Brain microvascular endothelial cell (primary cell): ENCODE measurements around the gene ADAMTS14.

Experiments
- DNase-seq: peaks from one replicate; pipeline ENCODE4 v3.0.0-alpha.2; 2020
- H3K27ac ChIP-seq: fragments of 250-450 bp; sonication (Bioruptor Pico); 2 replicates; pipeline ENCODE4 v1.5.1; 2020; ENCODE audit warnings: mild to moderate bottlenecking, moderate library complexity
- H3K27me3 ChIP-seq: fragments of 250-450 bp; sonication (Bioruptor Pico); replicated peaks from 2 replicates; pipeline ENCODE4 v1.5.1; 2020; ENCODE audit warnings: mild to moderate bottlenecking
- H3K36me3 ChIP-seq: fragments of 250-450 bp; sonication (Bioruptor Pico); replicated peaks from 2 replicates; pipeline ENCODE4 v1.5.1; 2020; ENCODE audit warnings: mild to moderate bottlenecking
- H3K4me3 ChIP-seq: 2 replicates; pipeline ENCODE4 v1.5.1; 2011; ENCODE audit warnings: low read depth, mild to moderate bottlenecking, control low read depth, low read length, moderate library complexity
- in situ Hi-C: cut with HindIII; loops from 2 replicates; pipeline ENCODE4 v1.10.0; 2017; ENCODE audit warnings: low sequenced_read_pairs, low pct_ligation_motif_present
- TF ChIP-seq, protein P1 (sequence below): IDR thresholded peaks from 2 replicates; pipeline ENCODE4 v1.5.1; 2011; ENCODE audit warnings: low read depth, mild to moderate bottlenecking, moderate library complexity, low read length, control low read depth, inconsistent platforms; ENCODE audit errors: missing control alignments

Gene ADAMTS14

DNA sequence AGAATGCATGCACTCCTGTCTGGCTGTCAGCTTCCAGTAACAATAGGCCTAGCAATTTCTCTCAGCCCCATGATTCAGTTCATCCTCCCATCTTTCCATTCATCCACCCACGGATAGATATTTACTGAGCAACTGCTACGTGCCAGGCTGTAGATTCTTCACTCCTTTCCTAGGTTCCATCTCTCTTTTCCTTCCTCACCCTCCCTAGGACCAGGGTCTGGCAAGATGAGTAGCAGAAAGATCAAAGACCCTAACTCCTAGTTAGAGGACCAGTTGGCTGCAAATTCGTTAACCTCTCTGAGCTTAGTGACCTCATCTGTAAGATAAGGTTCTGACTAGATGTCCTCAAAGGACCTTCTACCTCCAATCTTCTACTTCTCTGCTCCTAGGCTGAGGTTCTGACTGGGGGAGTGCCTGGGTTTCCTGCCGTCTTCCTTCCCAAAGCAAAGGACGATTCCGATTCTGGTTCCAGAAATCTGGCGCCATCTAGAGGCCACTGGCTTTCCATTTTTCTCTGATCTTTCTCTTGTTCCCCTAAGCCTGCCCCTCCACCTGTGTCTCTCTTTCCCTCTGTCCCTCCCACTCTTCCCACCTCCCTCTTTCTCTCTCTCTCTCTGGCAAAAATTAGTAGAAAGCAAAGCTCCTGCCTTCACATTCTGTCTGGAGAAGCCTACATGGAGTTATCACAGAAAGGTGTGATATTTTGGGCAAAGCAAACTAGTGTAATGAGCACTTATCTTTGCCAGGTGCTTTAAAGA, 86.6 kb downstream of the ADAMTS14 start:
- DNase-seq: peak; percentile 69
- H3K4me3 ChIP-seq: no peak overlapping the region
- H3K36me3 ChIP-seq: no peaks in the 10 kb centered on the region
- in situ Hi-C loops: loop anchor here (25.0 kb wide), 1 partner anchor 197 kb away; no protein-coding TSS in a partner anchor
- H3K27ac ChIP-seq: no peak overlapping the region
- TF ChIP-seq, protein P1, sequence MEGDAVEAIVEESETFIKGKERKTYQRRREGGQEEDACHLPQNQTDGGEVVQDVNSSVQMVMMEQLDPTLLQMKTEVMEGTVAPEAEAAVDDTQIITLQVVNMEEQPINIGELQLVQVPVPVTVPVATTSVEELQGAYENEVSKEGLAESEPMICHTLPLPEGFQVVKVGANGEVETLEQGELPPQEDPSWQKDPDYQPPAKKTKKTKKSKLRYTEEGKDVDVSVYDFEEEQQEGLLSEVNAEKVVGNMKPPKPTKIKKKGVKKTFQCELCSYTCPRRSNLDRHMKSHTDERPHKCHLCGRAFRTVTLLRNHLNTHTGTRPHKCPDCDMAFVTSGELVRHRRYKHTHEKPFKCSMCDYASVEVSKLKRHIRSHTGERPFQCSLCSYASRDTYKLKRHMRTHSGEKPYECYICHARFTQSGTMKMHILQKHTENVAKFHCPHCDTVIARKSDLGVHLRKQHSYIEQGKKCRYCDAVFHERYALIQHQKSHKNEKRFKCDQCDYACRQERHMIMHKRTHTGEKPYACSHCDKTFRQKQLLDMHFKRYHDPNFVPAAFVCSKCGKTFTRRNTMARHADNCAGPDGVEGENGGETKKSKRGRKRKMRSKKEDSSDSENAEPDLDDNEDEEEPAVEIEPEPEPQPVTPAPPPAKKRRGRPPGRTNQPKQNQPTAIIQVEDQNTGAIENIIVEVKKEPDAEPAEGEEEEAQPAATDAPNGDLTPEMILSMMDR: peak; percentile 88
- H3K27me3 ChIP-seq: no peaks in the 10 kb centered on the region

DNA sequence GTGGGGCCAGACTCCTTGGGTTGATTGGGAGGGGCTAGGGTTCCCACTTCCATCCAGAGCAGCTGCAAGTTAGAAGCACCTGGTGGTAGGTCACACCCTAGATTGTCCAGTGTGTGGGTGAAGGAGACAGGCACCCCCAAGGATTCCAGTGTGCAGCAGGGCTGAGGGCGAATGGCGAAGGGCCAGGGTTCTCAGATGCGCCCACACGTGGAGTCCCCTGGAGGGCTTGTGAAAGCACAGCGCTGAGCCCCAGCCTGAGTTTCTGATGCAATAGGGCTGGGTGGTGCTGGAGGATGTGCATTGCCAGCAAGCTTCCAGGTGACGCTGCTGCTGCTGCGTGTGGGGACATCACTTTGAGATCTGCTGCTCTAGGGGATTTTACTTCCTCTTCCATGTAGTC, 87.5 kb downstream of the ADAMTS14 start:
- in situ Hi-C loops: loop anchor here (25.0 kb wide), 1 partner anchor 197 kb away; no protein-coding TSS in a partner anchor
- Histone ChIP-seq H3K36me3 (no peaks in the 10 kb centered on the region), H3K4me3 (no peak overlapping the region), H3K27ac (no peak overlapping the region), H3K27me3 (no peaks in the 10 kb centered on the region)
- DNase-seq: no peak
- TF ChIP-seq, protein P1: peak; percentile 2

DNA sequence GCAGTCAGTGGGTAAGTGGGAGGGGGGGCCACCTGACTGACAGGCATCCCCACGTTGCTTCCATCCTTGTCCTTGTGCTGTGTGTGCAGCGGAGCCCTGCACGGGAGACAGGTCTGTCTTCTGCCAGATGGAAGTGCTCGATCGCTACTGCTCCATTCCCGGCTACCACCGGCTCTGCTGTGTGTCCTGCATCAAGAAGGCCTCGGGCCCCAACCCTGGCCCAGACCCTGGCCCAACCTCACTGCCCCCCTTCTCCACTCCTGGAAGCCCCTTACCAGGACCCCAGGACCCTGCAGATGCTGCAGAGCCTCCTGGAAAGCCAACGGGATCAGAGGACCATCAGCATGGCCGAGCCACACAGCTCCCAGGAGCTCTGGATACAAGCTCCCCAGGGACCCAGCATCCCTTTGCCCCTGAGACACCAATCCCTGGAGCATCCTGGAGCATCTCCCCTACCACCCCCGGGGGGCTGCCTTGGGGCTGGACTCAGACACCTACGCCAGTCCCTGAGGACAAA, 88.0 kb downstream of the ADAMTS14 start:
- no peak overlapping the region for H3K4me3 ChIP-seq
- H3K27ac ChIP-seq: no peak overlapping the region
- H3K27me3 ChIP-seq: no peaks in the 10 kb centered on the region
- H3K36me3 ChIP-seq: no peaks in the 10 kb centered on the region
- DNase-seq: no peak
- in situ Hi-C loops: loop anchor here (25.0 kb wide), 1 partner anchor 198 kb away; no protein-coding TSS in a partner anchor
- TF ChIP-seq, protein P1: no peak

DNA sequence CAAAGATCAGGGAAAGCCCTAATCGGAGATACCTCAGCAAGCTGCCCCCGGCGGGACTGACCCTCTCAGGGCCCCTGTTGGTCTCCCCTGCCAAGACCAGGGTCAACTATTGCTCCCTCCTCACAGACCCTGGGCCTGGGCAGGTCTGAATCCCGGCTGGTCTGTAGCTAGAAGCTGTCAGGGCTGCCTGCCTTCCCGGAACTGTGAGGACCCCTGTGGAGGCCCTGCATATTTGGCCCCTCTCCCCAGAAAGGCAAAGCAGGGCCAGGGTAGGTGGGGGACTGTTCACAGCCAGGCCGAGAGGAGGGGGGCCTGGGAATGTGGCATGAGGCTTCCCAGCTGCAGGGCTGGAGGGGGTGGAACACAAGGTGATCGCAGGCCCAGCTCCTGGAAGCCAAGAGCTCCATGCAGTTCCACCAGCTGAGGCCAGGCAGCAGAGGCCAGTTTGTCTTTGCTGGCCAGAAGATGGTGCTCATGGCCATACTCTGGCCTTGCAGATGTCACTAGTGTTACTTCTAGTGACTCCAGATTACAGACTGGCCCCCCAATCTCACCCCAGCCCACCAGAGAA, 88.8 kb downstream of the ADAMTS14 start:
- no peaks in the 10 kb centered on the region for H3K36me3 ChIP-seq
- no peak overlapping the region for H3K27ac ChIP-seq
- H3K4me3 ChIP-seq: no peak overlapping the region
- DNase-seq: peak; percentile 48
- TF ChIP-seq, protein P1: peak; percentile 59
- in situ Hi-C loops: loop anchor here (25.0 kb wide), 1 partner anchor 199 kb away; no protein-coding TSS in a partner anchor
- no peaks in the 10 kb centered on the region for H3K27me3 ChIP-seq

DNA sequence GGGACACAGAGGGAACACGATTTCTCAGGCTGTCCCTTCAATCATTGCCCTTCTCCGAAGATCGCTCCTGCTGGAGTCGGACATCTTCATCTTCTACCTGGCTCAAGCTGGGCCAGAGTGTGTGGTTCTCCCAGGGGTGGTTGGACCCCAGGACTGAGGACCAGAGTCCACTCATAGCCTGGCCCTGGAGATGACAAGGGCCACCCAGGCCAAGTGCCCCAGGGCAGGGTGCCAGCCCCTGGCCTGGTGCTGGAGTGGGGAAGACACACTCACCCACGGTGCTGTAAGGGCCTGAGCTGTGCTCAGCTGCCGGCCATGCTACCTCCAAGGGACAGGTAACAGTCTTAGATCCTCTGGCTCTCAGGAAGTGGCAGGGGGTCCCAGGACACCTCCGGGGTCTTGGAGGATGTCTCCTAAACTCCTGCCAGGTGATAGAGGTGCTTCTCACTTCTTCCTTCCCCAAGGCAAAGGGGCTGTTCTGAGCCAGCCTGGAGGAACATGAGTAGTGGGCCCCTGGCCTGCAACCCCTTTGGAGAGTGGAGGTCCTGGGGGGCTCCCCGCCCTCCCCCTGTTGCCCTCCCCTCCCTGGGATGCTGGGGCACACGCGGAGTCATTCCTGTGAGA, 89.5 kb downstream of the ADAMTS14 start:
- no peak overlapping the region for H3K4me3 ChIP-seq
- in situ Hi-C loops: loop anchor here (25.0 kb wide), 1 partner anchor 200 kb away; no protein-coding TSS in a partner anchor
- TF ChIP-seq, protein P1: no peak
- H3K36me3 ChIP-seq: no peaks in the 10 kb centered on the region
- no peak overlapping the region for H3K27ac ChIP-seq
- no peak for DNase-seq
- H3K27me3 ChIP-seq: no peaks in the 10 kb centered on the region
